Measurements from ENCODE around the gene MPV17. TPM values are rescaled to one million over a fixed set of nuclear protein-coding genes. Genes with fewer than 3 reads are reported as not detected.

The MPV17 gene
- total and polyA plus RNA-seq, 2 of the 13 experiments (the other 11 are each of a cell fraction or from before 2014, with no cell fraction given) = 48.9 to 129 TPM

- TF ChIP-seq ZBTB7A (CRISPR knock-in tag; IDR thresholded peaks at IDR 0.05) = no peak
- no peak for TF ChIP-seq AGO2 (optimal IDR thresholded peaks at IDR 0.05; ENCODE audit: low read depth, low read length)
- TF ChIP-seq, protein P1, sequence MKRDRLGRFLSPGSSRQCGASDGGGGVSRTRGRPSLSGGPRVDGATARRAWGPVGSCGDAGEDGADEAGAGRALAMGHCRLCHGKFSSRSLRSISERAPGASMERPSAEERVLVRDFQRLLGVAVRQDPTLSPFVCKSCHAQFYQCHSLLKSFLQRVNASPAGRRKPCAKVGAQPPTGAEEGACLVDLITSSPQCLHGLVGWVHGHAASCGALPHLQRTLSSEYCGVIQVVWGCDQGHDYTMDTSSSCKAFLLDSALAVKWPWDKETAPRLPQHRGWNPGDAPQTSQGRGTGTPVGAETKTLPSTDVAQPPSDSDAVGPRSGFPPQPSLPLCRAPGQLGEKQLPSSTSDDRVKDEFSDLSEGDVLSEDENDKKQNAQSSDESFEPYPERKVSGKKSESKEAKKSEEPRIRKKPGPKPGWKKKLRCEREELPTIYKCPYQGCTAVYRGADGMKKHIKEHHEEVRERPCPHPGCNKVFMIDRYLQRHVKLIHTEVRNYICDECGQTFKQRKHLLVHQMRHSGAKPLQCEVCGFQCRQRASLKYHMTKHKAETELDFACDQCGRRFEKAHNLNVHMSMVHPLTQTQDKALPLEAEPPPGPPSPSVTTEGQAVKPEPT (CRISPR knock-in tag; IDR thresholded peaks at IDR 0.05; ENCODE audit: low read depth) = no peak
- TF ChIP-seq ZNF776 (CRISPR knock-in tag; IDR thresholded peaks at IDR 0.05) = no peak
- 0 out of 2 replicates have a peak, but pooled peaks have one; percentile 33 for TF ChIP-seq ZNF160 (CRISPR knock-in tag; IDR thresholded peaks at IDR 0.05)
- TF ChIP-seq PLRG1 (conservative IDR thresholded peaks at IDR 0.05) = no peak
- TF ChIP-seq CENPT (CRISPR knock-in tag; IDR thresholded peaks at IDR 0.05; ENCODE audit: low read depth) = no peak
- TF ChIP-seq ZNF558 (CRISPR knock-in tag; IDR thresholded peaks at IDR 0.05; ENCODE audit: borderline replicate concordance) = no peak
- no peak for TF ChIP-seq NR3C1 (CRISPR knock-in tag; IDR thresholded peaks at IDR 0.05)
- TF ChIP-seq, protein P2, sequence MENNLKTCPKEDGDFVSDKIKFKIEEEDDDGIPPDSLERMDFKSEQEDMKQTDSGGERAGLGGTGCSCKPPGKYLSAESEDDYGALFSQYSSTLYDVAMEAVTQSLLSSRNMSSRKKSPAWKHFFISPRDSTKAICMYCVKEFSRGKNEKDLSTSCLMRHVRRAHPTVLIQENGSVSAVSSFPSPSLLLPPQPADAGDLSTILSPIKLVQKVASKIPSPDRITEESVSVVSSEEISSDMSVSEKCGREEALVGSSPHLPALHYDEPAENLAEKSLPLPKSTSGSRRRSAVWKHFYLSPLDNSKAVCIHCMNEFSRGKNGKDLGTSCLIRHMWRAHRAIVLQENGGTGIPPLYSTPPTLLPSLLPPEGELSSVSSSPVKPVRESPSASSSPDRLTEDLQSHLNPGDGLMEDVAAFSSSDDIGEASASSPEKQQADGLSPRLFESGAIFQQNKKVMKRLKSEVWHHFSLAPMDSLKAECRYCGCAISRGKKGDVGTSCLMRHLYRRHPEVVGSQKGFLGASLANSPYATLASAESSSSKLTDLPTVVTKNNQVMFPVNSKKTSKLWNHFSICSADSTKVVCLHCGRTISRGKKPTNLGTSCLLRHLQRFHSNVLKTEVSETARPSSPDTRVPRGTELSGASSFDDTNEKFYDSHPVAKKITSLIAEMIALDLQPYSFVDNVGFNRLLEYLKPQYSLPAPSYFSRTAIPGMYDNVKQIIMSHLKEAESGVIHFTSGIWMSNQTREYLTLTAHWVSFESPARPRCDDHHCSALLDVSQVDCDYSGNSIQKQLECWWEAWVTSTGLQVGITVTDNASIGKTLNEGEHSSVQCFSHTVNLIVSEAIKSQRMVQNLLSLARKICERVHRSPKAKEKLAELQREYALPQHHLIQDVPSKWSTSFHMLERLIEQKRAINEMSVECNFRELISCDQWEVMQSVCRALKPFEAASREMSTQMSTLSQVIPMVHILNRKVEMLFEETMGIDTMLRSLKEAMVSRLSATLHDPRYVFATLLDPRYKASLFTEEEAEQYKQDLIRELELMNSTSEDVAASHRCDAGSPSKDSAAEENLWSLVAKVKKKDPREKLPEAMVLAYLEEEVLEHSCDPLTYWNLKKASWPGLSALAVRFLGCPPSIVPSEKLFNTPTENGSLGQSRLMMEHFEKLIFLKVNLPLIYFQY (CRISPR knock-in tag; IDR thresholded peaks at IDR 0.05; ENCODE audit: borderline replicate concordance) = peak; percentile 74; the same call in 1 of the 2 replicates
- TF ChIP-seq, protein P3, sequence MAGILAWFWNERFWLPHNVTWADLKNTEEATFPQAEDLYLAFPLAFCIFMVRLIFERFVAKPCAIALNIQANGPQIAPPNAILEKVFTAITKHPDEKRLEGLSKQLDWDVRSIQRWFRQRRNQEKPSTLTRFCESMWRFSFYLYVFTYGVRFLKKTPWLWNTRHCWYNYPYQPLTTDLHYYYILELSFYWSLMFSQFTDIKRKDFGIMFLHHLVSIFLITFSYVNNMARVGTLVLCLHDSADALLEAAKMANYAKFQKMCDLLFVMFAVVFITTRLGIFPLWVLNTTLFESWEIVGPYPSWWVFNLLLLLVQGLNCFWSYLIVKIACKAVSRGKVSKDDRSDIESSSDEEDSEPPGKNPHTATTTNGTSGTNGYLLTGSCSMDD (CRISPR knock-in tag; IDR thresholded peaks at IDR 0.05) = no peak
- peak; percentile 75; the same call in 1 of the 2 replicates for TF ChIP-seq TFE3 (CRISPR knock-in tag; IDR thresholded peaks at IDR 0.05)
- TF ChIP-seq ZNF543 (CRISPR knock-in tag; IDR thresholded peaks at IDR 0.05) = no peak
- TF ChIP-seq PHF5A (CRISPR knock-in tag; IDR thresholded peaks at IDR 0.05; ENCODE audit: low read depth, unreplicated experiment) = peak; percentile 79
- TF ChIP-seq FOXK1 (CRISPR knock-in tag; IDR thresholded peaks at IDR 0.05; ENCODE audit: borderline replicate concordance, low read depth) = peak; percentile 87; the same call in 1 of the 2 replicates
Observed at GRCh38 chr2:27320958-27321543, 1.8 kb downstream of the MPV17 start (continued).

Measured in HepG2 (cell line).